GM18505 (cell line): ENCODE results near the gene SLC38A11.
"Not testable (repeated sequence)": the region's sequence is repeated elsewhere in the genome, so short reads cannot be mapped to it uniquely, and the experiment has no call there.

ENCODE experiments used
- ATAC-seq: cut with Tn5 transposase; IDR thresholded peaks from one replicate; pipeline ENCODE4 v1.9.1; 2021; ENCODE audit not compliant: unreplicated experiment
- POLR2A ChIP-seq: IDR thresholded peaks from 4 replicates; pipeline ENCODE4 v1.6.1; 2011; ENCODE audit warnings: borderline replicate concordance; ENCODE audit not compliant: insufficient read depth, insufficient read length; ENCODE audit errors: extremely low read depth

Gene SLC38A11

GRCh38 chr2:164873210-164873908 lies 82.0 kb downstream of the SLC38A11 start:
- no peak for ATAC-seq
- TF ChIP-seq POLR2A, result no peak

- no peak for TF ChIP-seq POLR2A
- no peak for ATAC-seq
Measured at GRCh38 chr2:164871404-164871803, 83.9 kb downstream of the SLC38A11 start.

- TF ChIP-seq POLR2A, result no peak
- no peak for ATAC-seq
Measured at GRCh38 chr2:164869420-164869772, 85.9 kb downstream of the SLC38A11 start.

GRCh38 chr2:164868563-164869419 lies 86.5 kb downstream of the SLC38A11 start:
- no peak for ATAC-seq
- TF ChIP-seq POLR2A, result no peak

GRCh38 chr2:164867779-164868397 lies 87.4 kb downstream of the SLC38A11 start:
- no peak for TF ChIP-seq POLR2A
- ATAC-seq, result no peak

- not testable (repeated sequence) for ATAC-seq
Measured at GRCh38 chr2:164866381-164866780, 88.9 kb downstream of the SLC38A11 start.

GRCh38 chr2:164860694-164861042 lies 94.7 kb downstream of the SLC38A11 start:
- no peak for TF ChIP-seq POLR2A
- no peak for ATAC-seq

GRCh38 chr2:164859906-164860693 lies 95.2 kb downstream of the SLC38A11 start:
- not testable (repeated sequence) for ATAC-seq

- no peak for ATAC-seq
- TF ChIP-seq POLR2A, result no peak
Measured at GRCh38 chr2:164859251-164859818, 96.0 kb downstream of the SLC38A11 start.

GRCh38 chr2:164852086-164852485 lies 103.2 kb downstream of the SLC38A11 start:
- no peak for ATAC-seq

GRCh38 chr2:164850235-164850634 lies 105.1 kb downstream of the SLC38A11 start:
- ATAC-seq, result no peak
- no peak for TF ChIP-seq POLR2A

More at GRCh38 chr2:164852086-164852485, 103.2 kb downstream of the SLC38A11 start:
- TF ChIP-seq POLR2A, result no peak

- no peak for ATAC-seq
- no peak for TF ChIP-seq POLR2A
Measured at GRCh38 chr2:164849506-164849905, 105.8 kb downstream of the SLC38A11 start.
